ENCODE measurements around the gene SLC4A5. TPM values are rescaled to one million over a fixed set of nuclear protein-coding genes. Genes with fewer than 3 reads are reported as not detected.

Gene SLC4A5
- total and polyA plus RNA-seq, 11 donors = 0.36 to 4.1 (median 1.6) TPM

GRCh38 chr2:74361327-74361726, 18.1 kb upstream of the SLC4A5 start:
- no peak overlapping the region for H3K27ac ChIP-seq
- intact Hi-C loops (cut with DNase I) = no loop called here
- no peak for DNase-seq
- no peaks in the 10 kb centered on the region for H3K9me3 ChIP-seq
- 85 to 88% (median 87%) methylated on average over 10 to 11 of the region's 11 CpGs for WGBS, 4 donors
- H3K27me3 ChIP-seq = no peaks in the 10 kb centered on the region
- ATAC-seq = no peak
- peaks cover 0 to 20% (median 5%) of the 10 kb centered on the region in 12 donors for H3K4me1 ChIP-seq
- peaks cover 4 to 100% (median 98%) of the 10 kb centered on the region in 9 donors for H3K36me3 ChIP-seq
- no peak overlapping the region for H3K4me3 ChIP-seq
- TF ChIP-seq POLR2A (IDR thresholded peaks at IDR 0.05) = no peak
- TF ChIP-seq, protein P1, sequence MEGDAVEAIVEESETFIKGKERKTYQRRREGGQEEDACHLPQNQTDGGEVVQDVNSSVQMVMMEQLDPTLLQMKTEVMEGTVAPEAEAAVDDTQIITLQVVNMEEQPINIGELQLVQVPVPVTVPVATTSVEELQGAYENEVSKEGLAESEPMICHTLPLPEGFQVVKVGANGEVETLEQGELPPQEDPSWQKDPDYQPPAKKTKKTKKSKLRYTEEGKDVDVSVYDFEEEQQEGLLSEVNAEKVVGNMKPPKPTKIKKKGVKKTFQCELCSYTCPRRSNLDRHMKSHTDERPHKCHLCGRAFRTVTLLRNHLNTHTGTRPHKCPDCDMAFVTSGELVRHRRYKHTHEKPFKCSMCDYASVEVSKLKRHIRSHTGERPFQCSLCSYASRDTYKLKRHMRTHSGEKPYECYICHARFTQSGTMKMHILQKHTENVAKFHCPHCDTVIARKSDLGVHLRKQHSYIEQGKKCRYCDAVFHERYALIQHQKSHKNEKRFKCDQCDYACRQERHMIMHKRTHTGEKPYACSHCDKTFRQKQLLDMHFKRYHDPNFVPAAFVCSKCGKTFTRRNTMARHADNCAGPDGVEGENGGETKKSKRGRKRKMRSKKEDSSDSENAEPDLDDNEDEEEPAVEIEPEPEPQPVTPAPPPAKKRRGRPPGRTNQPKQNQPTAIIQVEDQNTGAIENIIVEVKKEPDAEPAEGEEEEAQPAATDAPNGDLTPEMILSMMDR (IDR thresholded peaks at IDR 0.05) = no peak

DNA sequence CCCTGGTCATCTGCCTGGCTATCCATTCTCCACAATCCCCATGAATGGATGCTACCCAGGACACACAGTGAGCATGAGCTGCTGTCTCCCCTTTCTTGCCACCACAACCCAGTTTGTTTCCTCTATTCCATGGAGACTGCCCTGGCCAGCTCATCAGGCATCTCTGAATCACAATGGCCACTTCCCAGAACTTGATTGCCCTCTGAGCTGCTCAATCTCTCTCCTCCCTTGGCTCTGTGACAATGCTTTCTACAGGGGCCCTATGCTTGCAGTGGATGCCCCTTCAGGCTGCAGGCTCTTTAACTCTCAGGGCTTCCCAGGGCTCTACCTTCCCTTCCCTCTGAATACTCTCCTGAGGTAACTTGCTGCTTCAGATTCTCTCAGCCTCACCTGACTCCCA, 14.4 kb upstream of the SLC4A5 start:
- no peak for TF ChIP-seq POLR2A (IDR thresholded peaks at IDR 0.05)
- TF ChIP-seq, protein P1 (IDR thresholded peaks at IDR 0.05) = no peak
- DNase-seq (no peak), ATAC-seq (peak in 1 of 4 donors; percentile 17)
- Histone ChIP-seq H3K27ac (no peak overlapping the region), H3K4me3 (no peak overlapping the region), H3K9me3 (no peaks in the 10 kb centered on the region), H3K4me1 (no peaks in the 10 kb centered on the region), H3K27me3 (no peaks in the 10 kb centered on the region), H3K36me3 (peaks cover 4 to 87% (median 69%) of the 10 kb centered on the region in 9 donors)
- intact Hi-C loops (cut with DNase I) = no loop called here

- TF ChIP-seq POLR2A (IDR thresholded peaks at IDR 0.05) = no peak
- TF ChIP-seq, protein P1 (IDR thresholded peaks at IDR 0.05) = no peak
- no peak overlapping the region for H3K27ac ChIP-seq
- no peak for DNase-seq
- 90 to 94% (median 93%) methylated on average over 4 of the region's 4 CpGs for WGBS, 4 donors
- H3K4me3 ChIP-seq = no peak overlapping the region
- no peaks in the 10 kb centered on the region for H3K9me3 ChIP-seq
- intact Hi-C loops (cut with DNase I) = no loop called here
- no peak for ATAC-seq
- peaks cover 0 to 10% (median 0%) of the 10 kb centered on the region in 9 donors for H3K36me3 ChIP-seq
- H3K4me1 ChIP-seq = no peaks in the 10 kb centered on the region
- no peaks in the 10 kb centered on the region for H3K27me3 ChIP-seq
These were observed 6.7 kb upstream of the SLC4A5 start for GRCh38 chr2:74349889-74350288.

DNA sequence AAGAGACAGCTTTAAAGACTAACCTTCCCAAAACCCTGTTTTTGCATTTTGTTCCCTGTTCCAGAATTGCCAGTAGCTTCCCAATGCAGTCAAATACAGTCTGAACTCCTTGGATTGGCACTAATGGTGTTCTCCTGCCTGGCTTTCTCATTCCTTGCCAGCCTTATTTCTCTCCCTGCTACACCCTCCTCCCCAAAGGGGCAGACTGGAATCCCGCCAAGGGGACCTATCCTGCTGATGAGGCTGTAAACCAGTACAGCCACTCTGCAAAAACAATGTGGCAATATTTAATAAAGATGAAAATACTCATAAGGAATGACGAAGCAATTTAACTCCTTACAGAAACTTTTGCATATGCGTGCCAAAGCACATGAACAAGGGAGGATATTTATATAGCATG, 4.5 kb upstream of the SLC4A5 start:
- no peak overlapping the region for H3K4me3 ChIP-seq
- intact Hi-C loops (cut with DNase I) = no loop called here
- H3K36me3 ChIP-seq = no peaks in the 10 kb centered on the region
- 95 to 99% (median 96%) methylated on average over 3 of the region's 3 CpGs for WGBS, 4 donors
- no peak for ATAC-seq
- H3K27ac ChIP-seq = no peak overlapping the region
- no peaks in the 10 kb centered on the region for H3K4me1 ChIP-seq
- no peaks in the 10 kb centered on the region for H3K27me3 ChIP-seq
- no peaks in the 10 kb centered on the region for H3K9me3 ChIP-seq
- TF ChIP-seq POLR2A (IDR thresholded peaks at IDR 0.05) = no peak
- TF ChIP-seq, protein P1 (IDR thresholded peaks at IDR 0.05) = no peak
- DNase-seq = no peak

All from heart left ventricle (tissue), 16 donors.